ENCODE data around the gene TMED8. TPM values are rescaled to one million over a fixed set of nuclear protein-coding genes. Genes with fewer than 3 reads are reported as not detected.

The TMED8 gene
- total and polyA plus RNA-seq, 4 donors = 1.3 to 6.9 (median 4.2) TPM

DNA sequence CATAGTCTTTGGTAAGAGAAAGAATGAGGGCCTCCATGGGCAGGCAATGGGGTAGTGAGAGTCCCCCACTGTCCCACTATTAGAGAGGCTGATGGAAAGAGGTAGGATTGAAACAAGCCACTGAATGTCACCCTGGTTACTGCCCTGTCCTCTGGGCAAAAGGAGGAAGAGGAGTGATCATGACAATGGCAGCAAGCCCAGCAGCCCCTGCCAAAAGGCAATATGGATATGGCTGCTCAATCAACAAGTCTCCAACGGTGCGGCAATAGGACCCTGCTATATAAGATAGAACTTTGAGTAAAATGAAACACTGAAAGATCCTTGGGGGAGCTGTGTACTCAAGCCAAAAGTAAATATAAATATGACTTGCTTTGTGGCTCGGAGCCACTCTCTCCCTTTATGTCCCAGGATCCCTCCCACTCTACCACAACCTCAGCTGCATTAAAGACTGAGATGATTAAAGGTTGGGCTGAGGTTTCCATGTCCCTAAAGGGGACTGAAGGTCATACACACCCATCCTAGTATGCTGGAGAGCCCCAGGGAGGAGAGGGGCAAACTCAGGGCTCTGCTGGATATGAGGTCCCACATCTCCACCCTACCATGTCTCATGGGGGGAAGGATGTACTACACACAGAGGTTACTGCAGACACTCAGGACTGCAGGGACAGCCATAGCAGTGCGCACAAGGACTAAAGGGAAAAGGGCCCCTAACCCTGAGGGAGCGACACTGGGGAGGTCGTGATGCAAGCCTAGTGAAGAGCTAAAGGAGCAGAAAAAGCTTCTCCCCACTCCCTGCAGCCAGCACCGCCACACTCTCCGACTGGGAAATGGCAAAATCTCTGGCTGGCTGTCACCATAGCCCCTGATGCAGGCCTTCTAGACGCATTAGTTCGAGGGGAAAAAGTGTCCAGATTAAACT, 62.1 kb downstream of the TMED8 start:
- Histone ChIP-seq H3K27ac (ENCODE audit: low read depth in 1 of 2, low read length in 2 of 2) (no peak overlapping the region), H3K9me3 (ENCODE audit: control insufficient read depth in 4 of 4, low read length in 3 of 4) (no peaks in the 10 kb centered on the region), H3K9ac (ENCODE audit: low read depth in 1 of 2, low read length in 2 of 2) (no peak overlapping the region), H3K4me3 (ENCODE audit: low read depth in 1 of 3, low read length in 3 of 3) (no peak overlapping the region), H3K27me3 (ENCODE audit: control insufficient read depth in 4 of 4, insufficient read depth in 4 of 4, low read length in 3 of 4) (no peaks in the 10 kb centered on the region), H3K36me3 (ENCODE audit: control insufficient read depth in 4 of 4, insufficient read depth in 3 of 4, low read depth in 1 of 4, low read length in 3 of 4) (no peaks in the 10 kb centered on the region), H3K4me1 (ENCODE audit: control insufficient read depth in 4 of 4, insufficient read depth in 4 of 4, low read length in 3 of 4) (peaks cover 1 to 33% (median 29%) of the 10 kb centered on the region in 4 donors)
- 84% methylated on average over 10 of the region's 10 CpGs for WGBS
- DNase-seq (ENCODE audit: low spot score) = no peak
- TF ChIP-seq FOXA1 (IDR thresholded peaks at IDR 0.05) (no peak), TAF1 (conservative IDR thresholded peaks at IDR 0.05) (no peak), JUND (IDR thresholded peaks at IDR 0.05) (no peak), YY1 (IDR thresholded peaks at IDR 0.05) (no peak), RAD21 (IDR thresholded peaks at IDR 0.05) (no peak), FOXA2 (IDR thresholded peaks at IDR 0.05) (no peak), HNF4G (IDR thresholded peaks at IDR 0.05) (no peak), HNF4A (conservative IDR thresholded peaks at IDR 0.05) (no peak), EGR1 (IDR thresholded peaks at IDR 0.05; ENCODE audit: low read depth in 2 of 2) (no peak), GABPA (IDR thresholded peaks at IDR 0.05 in 1 of 2, conservative IDR thresholded peaks at IDR 0.05 in 1 of 2) (no peak), SP1 (IDR thresholded peaks at IDR 0.05) (no peak), RXRA (IDR thresholded peaks at IDR 0.05) (no peak), NR2F2 (IDR thresholded peaks at IDR 0.05) (no peak)
- TF ChIP-seq, protein P1, sequence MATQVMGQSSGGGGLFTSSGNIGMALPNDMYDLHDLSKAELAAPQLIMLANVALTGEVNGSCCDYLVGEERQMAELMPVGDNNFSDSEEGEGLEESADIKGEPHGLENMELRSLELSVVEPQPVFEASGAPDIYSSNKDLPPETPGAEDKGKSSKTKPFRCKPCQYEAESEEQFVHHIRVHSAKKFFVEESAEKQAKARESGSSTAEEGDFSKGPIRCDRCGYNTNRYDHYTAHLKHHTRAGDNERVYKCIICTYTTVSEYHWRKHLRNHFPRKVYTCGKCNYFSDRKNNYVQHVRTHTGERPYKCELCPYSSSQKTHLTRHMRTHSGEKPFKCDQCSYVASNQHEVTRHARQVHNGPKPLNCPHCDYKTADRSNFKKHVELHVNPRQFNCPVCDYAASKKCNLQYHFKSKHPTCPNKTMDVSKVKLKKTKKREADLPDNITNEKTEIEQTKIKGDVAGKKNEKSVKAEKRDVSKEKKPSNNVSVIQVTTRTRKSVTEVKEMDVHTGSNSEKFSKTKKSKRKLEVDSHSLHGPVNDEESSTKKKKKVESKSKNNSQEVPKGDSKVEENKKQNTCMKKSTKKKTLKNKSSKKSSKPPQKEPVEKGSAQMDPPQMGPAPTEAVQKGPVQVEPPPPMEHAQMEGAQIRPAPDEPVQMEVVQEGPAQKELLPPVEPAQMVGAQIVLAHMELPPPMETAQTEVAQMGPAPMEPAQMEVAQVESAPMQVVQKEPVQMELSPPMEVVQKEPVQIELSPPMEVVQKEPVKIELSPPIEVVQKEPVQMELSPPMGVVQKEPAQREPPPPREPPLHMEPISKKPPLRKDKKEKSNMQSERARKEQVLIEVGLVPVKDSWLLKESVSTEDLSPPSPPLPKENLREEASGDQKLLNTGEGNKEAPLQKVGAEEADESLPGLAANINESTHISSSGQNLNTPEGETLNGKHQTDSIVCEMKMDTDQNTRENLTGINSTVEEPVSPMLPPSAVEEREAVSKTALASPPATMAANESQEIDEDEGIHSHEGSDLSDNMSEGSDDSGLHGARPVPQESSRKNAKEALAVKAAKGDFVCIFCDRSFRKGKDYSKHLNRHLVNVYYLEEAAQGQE (IDR thresholded peaks at IDR 0.05) = no peak
- TF ChIP-seq, protein P2, sequence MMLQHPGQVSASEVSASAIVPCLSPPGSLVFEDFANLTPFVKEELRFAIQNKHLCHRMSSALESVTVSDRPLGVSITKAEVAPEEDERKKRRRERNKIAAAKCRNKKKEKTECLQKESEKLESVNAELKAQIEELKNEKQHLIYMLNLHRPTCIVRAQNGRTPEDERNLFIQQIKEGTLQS (IDR thresholded peaks at IDR 0.05) = no peak
- TF ChIP-seq, protein P3, sequence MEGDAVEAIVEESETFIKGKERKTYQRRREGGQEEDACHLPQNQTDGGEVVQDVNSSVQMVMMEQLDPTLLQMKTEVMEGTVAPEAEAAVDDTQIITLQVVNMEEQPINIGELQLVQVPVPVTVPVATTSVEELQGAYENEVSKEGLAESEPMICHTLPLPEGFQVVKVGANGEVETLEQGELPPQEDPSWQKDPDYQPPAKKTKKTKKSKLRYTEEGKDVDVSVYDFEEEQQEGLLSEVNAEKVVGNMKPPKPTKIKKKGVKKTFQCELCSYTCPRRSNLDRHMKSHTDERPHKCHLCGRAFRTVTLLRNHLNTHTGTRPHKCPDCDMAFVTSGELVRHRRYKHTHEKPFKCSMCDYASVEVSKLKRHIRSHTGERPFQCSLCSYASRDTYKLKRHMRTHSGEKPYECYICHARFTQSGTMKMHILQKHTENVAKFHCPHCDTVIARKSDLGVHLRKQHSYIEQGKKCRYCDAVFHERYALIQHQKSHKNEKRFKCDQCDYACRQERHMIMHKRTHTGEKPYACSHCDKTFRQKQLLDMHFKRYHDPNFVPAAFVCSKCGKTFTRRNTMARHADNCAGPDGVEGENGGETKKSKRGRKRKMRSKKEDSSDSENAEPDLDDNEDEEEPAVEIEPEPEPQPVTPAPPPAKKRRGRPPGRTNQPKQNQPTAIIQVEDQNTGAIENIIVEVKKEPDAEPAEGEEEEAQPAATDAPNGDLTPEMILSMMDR (IDR thresholded peaks at IDR 0.05; ENCODE audit: low read depth, low read length, missing input control) = no peak
- TF ChIP-seq, protein P4, sequence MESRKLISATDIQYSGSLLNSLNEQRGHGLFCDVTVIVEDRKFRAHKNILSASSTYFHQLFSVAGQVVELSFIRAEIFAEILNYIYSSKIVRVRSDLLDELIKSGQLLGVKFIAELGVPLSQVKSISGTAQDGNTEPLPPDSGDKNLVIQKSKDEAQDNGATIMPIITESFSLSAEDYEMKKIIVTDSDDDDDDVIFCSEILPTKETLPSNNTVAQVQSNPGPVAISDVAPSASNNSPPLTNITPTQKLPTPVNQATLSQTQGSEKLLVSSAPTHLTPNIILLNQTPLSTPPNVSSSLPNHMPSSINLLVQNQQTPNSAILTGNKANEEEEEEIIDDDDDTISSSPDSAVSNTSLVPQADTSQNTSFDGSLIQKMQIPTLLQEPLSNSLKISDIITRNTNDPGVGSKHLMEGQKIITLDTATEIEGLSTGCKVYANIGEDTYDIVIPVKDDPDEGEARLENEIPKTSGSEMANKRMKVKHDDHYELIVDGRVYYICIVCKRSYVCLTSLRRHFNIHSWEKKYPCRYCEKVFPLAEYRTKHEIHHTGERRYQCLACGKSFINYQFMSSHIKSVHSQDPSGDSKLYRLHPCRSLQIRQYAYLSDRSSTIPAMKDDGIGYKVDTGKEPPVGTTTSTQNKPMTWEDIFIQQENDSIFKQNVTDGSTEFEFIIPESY (IDR thresholded peaks at IDR 0.05) = no peak

Data from liver (tissue), 9 donors.